ENCODE measurements around the gene SKIC8.

DNA sequence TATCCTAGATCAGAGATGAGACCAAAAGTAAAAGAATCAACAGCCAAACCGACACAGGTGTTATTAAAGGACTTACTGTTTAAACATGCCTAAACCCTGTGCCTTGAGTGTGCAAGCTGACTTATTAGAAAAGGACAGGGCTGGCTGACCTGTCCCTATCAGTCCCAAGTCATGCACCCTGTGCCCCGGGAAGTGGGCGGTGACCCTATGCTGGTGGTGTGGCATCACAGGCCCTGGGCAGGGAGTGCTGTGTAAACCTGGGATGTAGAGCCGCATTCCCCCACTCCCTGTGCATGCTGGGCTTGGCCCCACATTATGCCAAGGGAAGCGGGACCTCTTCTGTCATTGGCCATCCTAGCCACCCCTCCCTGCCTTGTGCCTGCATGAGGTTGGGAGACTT is 24.4 kb downstream of the SKIC8 start:
- TF ChIP-seq, protein P1, sequence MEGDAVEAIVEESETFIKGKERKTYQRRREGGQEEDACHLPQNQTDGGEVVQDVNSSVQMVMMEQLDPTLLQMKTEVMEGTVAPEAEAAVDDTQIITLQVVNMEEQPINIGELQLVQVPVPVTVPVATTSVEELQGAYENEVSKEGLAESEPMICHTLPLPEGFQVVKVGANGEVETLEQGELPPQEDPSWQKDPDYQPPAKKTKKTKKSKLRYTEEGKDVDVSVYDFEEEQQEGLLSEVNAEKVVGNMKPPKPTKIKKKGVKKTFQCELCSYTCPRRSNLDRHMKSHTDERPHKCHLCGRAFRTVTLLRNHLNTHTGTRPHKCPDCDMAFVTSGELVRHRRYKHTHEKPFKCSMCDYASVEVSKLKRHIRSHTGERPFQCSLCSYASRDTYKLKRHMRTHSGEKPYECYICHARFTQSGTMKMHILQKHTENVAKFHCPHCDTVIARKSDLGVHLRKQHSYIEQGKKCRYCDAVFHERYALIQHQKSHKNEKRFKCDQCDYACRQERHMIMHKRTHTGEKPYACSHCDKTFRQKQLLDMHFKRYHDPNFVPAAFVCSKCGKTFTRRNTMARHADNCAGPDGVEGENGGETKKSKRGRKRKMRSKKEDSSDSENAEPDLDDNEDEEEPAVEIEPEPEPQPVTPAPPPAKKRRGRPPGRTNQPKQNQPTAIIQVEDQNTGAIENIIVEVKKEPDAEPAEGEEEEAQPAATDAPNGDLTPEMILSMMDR (IDR thresholded peaks at IDR 0.05) = no peak
- no peak for TF ChIP-seq POLR2A (IDR thresholded peaks at IDR 0.05)
